SK-N-SH (cell line): ENCODE results near the gene TMEM74B.

Experiments used
- CHD2 ChIP-seq: fragments of 150-350 bp; IDR thresholded peaks from 2 replicates; pipeline ENCODE4 v1.6.1; 2018; ENCODE audit warnings: low read length; ENCODE audit not compliant: partially characterized antibody
- FOXJ3 ChIP-seq: sonication (generic); formaldehyde crosslinking; IDR thresholded peaks from 2 replicates; pipeline ENCODE4 v1.5.1; 2020; ENCODE audit warnings: mild to moderate bottlenecking, missing genetic modification reagents
- JUND ChIP-seq: IDR thresholded peaks from 2 replicates; pipeline ENCODE4 v1.4.0; 2012
- POLR2AphosphoS5 ChIP-seq: IDR thresholded peaks from 2 replicates; pipeline ENCODE4 v1.6.1; 2012; ENCODE audit warnings: low read depth, low read length
- RFX5 ChIP-seq: IDR thresholded peaks from 2 replicates; pipeline ENCODE4 v1.6.1; 2012; ENCODE audit warnings: mild to moderate bottlenecking, improper control_type of control experiment, low read length
- RXRA ChIP-seq: IDR thresholded peaks from 2 replicates; pipeline ENCODE4 v1.4.0; 2012; ENCODE audit warnings: low read depth, mild to moderate bottlenecking, borderline replicate concordance
- SIN3A ChIP-seq: IDR thresholded peaks from 2 replicates; pipeline ENCODE4 v1.6.1; 2012; ENCODE audit warnings: low read depth, mild to moderate bottlenecking, low read length, moderate library complexity, borderline replicate concordance
- TAF1 ChIP-seq: IDR thresholded peaks from 2 replicates; pipeline ENCODE4 v1.6.1; 2012; ENCODE audit warnings: low read depth, mild to moderate bottlenecking, low read length, moderate library complexity, borderline replicate concordance
- TF ChIP-seq, protein P1 (sequence below): IDR thresholded peaks from 2 replicates; pipeline ENCODE4 v1.6.1; 2012; ENCODE audit warnings: mild to moderate bottlenecking, low read depth, low read length, moderate library complexity
- TF ChIP-seq, protein P2 (sequence below): fragments of 200-600 bp; sonication (generic); IDR thresholded peaks from 2 replicates; pipeline ENCODE4 v1.6.1; 2017; ENCODE audit warnings: antibody characterized with exemption, mild to moderate bottlenecking, moderate library complexity
- TF ChIP-seq, protein P3 (sequence below): IDR thresholded peaks from 2 replicates; pipeline ENCODE4; 2012
- TF ChIP-seq, protein P4 (sequence below): IDR thresholded peaks from 2 replicates; pipeline ENCODE4 v1.4.0; 2012; ENCODE audit warnings: low read depth

DNA sequence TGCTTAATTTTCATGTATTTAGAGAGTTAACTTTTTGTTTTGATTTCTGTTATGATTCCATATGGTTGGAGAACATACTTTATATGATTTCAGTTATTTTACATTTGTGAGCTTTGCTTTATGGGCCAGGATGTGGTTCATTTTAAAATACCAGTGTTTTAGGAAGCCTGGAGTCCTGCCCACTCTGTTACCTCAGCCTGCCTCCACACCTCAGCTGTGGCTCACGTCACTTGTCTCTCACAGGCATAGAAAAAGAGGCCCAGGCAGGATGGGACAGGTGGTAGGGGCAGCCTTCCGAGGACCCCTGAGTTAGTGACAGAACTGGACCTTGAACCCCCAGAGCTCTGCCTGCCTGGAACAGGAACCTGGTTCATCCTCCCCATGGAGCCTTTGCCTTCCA lies 50.4 kb downstream of the TMEM74B start:
- TF ChIP-seq, protein P1, sequence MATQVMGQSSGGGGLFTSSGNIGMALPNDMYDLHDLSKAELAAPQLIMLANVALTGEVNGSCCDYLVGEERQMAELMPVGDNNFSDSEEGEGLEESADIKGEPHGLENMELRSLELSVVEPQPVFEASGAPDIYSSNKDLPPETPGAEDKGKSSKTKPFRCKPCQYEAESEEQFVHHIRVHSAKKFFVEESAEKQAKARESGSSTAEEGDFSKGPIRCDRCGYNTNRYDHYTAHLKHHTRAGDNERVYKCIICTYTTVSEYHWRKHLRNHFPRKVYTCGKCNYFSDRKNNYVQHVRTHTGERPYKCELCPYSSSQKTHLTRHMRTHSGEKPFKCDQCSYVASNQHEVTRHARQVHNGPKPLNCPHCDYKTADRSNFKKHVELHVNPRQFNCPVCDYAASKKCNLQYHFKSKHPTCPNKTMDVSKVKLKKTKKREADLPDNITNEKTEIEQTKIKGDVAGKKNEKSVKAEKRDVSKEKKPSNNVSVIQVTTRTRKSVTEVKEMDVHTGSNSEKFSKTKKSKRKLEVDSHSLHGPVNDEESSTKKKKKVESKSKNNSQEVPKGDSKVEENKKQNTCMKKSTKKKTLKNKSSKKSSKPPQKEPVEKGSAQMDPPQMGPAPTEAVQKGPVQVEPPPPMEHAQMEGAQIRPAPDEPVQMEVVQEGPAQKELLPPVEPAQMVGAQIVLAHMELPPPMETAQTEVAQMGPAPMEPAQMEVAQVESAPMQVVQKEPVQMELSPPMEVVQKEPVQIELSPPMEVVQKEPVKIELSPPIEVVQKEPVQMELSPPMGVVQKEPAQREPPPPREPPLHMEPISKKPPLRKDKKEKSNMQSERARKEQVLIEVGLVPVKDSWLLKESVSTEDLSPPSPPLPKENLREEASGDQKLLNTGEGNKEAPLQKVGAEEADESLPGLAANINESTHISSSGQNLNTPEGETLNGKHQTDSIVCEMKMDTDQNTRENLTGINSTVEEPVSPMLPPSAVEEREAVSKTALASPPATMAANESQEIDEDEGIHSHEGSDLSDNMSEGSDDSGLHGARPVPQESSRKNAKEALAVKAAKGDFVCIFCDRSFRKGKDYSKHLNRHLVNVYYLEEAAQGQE = no peak
- TF ChIP-seq RFX5 (no peak), TAF1 (no peak), SIN3A (no peak), POLR2AphosphoS5 (no peak), RXRA (no peak), FOXJ3 (CRISPR knock-in tag) (no peak), JUND (no peak), CHD2 (no peak)
- TF ChIP-seq, protein P2, sequence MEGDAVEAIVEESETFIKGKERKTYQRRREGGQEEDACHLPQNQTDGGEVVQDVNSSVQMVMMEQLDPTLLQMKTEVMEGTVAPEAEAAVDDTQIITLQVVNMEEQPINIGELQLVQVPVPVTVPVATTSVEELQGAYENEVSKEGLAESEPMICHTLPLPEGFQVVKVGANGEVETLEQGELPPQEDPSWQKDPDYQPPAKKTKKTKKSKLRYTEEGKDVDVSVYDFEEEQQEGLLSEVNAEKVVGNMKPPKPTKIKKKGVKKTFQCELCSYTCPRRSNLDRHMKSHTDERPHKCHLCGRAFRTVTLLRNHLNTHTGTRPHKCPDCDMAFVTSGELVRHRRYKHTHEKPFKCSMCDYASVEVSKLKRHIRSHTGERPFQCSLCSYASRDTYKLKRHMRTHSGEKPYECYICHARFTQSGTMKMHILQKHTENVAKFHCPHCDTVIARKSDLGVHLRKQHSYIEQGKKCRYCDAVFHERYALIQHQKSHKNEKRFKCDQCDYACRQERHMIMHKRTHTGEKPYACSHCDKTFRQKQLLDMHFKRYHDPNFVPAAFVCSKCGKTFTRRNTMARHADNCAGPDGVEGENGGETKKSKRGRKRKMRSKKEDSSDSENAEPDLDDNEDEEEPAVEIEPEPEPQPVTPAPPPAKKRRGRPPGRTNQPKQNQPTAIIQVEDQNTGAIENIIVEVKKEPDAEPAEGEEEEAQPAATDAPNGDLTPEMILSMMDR = no peak
- TF ChIP-seq, protein P3, sequence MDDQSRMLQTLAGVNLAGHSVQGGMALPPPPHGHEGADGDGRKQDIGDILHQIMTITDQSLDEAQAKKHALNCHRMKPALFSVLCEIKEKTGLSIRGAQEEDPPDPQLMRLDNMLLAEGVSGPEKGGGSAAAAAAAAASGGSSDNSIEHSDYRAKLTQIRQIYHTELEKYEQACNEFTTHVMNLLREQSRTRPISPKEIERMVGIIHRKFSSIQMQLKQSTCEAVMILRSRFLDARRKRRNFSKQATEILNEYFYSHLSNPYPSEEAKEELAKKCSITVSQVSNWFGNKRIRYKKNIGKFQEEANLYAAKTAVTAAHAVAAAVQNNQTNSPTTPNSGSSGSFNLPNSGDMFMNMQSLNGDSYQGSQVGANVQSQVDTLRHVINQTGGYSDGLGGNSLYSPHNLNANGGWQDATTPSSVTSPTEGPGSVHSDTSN = no peak
- TF ChIP-seq, protein P4, sequence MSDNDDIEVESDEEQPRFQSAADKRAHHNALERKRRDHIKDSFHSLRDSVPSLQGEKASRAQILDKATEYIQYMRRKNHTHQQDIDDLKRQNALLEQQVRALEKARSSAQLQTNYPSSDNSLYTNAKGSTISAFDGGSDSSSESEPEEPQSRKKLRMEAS = no peak
